Jurkat, Clone E6-1 (cell line): ENCODE data around the gene STX8.

Experiments used
- DNase-seq: peaks from one replicate; pipeline ENCODE4 v3.0.0-alpha.2; 2011; ENCODE audit warnings: low read depth, low spot score
- H3K4me3 ChIP-seq: 2 replicates; pipeline ENCODE4 v1.5.1; 2011; ENCODE audit warnings: mild to moderate bottlenecking, low read length, control low read depth, moderate library complexity

STX8 gene

GRCh38 chr17:9519583-9520272 is 55.9 kb downstream of the STX8 start:
- no peak overlapping the region for H3K4me3 ChIP-seq
- DNase-seq, result no peak

DNA sequence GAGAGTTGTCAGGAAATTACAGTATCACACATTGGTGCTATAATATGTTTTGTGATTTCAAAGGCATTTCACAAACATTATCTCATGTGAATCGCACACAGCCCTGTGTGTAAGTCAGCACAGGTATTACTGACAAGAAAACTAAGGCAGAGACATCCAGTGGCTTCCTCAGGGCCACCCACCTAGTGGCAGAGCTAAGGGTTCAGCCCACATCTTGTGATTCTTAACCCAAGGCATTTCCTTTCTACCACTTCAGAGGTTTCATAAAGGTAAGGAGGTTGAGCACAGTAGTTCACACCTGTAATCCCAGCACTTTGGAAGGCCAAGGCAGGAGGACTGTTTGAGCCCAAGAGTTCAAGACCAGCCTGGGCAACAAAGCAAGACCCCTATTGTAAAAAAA is 58.2 kb downstream of the STX8 start:
- H3K4me3 ChIP-seq, result no peak overlapping the region
- peak; percentile 60 for DNase-seq

- no peak for DNase-seq
- H3K4me3 ChIP-seq, result no peak overlapping the region
Measured at GRCh38 chr17:9513266-9513665, 62.4 kb downstream of the STX8 start.

DNA sequence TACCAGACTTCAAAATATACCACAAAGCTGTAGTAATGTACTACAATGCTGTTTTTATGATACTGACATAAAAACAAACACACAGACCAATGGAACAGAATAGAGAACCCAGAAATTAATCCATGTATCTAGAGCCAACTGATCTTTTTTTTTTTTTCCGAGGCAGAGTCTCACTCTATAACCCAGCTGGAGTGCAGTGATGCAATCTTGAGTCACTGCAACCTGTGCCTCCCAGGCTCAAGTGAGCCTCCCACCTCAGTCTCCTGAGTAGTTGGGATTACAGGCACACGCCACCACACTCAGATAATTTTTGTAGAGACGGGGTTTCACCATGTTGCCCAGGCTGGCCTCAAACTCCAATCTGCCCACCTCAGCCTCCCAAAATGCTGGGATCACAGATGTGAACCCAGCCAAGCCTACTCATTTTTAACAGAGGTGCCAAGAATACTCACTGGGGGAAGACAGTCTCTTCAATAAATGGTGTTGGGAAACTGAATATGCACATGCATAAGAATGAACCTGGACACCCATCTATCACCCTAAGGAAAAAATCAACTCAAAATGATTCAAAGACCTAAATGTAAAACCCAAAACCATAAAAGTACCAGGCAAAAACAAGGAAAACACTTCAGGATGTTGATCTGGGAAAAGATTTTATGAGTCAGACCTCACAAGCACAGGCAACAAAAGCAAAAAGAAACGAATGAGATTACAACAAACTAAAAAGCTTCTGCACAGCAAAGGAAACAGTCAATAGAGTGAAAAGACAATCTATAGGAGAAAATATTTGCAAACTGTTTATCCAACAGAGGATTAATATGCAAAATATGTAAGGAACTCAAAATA is 63.1 kb downstream of the STX8 start:
- no peak for DNase-seq
- H3K4me3 ChIP-seq, result no peak overlapping the region

DNA sequence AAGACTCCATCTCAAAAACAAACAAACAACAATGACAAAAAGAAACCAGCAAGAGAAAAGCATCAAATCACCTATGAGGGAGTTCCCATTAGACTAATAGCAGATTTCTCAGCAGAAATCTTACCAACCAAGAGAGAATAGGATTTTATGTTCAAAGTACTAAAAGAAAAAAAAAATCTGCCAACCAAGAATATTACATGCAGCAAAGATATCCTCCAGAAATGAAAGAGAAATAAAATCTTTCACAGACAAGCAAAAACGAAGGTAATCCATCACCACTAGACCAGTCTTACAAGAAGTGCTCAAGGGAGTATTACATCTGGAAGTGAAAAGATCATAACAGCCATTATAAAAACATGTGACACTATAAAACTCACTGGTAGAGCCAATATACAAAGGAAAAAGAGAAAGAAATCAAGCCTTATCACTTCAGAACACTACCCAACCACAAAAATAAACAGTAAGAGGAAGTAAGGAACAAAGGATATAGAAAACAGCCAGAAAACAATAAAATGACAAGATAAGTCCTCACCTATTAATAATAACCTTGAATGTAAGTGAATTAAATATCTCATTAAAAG is 66.3 kb downstream of the STX8 start:
- DNase-seq, result no peak
- H3K4me3 ChIP-seq, result no peak overlapping the region

DNA sequence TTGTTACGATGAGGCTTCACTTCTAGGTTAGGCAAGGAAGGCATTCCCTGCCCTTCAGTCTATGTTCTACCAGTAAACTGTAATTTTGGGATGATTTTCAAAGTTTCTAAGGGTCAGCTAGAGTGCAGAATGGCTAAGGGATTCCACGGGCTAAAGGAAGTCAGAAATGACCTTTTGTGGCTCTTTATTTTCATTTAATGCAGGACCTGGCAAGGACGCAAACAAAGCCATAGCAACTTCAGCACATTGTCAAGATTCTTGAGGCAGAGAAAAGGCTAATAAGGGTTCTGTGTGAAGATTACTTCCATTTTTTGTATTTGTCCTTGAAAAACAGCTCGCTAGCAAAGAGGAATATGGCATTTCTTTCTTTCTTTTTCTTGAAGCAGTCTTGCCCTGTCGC is 76.6 kb downstream of the STX8 start:
- no peak overlapping the region for H3K4me3 ChIP-seq
- DNase-seq, result no peak

- no peak for DNase-seq
- H3K4me3 ChIP-seq, result no peak overlapping the region
Measured at GRCh38 chr17:9498490-9498889, 77.1 kb downstream of the STX8 start.

GRCh38 chr17:9488556-9488955 is 87.1 kb downstream of the STX8 start:
- H3K4me3 ChIP-seq, result no peak overlapping the region

DNA sequence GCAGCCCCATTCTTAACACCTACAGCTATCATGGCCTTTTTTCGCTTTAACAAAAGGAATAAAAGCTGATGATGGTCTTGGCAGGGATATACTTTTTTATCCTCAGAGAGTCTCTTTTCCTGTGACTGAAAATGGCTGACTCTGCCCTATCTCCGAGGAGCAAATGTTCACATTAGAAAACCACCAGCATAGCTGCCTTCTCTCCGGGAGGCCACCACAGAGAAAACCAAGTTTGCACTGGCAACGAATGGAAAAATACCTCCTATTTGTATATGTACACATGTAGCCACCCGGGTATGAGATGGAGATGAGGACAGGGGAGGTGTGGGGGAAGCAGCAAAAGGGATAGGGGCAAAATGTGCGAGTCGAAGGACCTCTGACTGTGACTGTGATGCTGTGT is 88.2 kb downstream of the STX8 start:
- no peak overlapping the region for H3K4me3 ChIP-seq
- DNase-seq, result no peak

More at GRCh38 chr17:9488556-9488955, 87.1 kb downstream of the STX8 start:
- DNase-seq, result no peak

DNA sequence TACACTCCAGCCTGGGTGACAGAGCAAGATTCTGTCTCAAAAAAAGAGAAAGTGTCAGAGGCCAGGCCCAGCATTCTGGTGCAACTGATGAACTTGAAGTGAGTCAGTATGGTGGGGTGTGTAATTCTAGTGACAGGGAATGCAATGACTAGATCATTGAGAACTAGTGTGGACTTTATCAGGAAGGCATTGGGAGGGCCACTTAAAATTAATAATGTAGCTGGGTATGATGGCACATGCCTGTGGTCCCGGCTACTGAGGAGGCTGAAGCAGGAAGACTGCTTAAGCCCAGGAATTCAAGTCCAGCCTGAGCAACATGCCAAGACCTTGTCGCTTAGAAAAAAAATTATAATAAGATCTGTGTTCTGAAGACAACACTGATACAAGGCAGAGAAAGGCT is 90.8 kb downstream of the STX8 start:
- H3K4me3 ChIP-seq, result no peak overlapping the region

DNA sequence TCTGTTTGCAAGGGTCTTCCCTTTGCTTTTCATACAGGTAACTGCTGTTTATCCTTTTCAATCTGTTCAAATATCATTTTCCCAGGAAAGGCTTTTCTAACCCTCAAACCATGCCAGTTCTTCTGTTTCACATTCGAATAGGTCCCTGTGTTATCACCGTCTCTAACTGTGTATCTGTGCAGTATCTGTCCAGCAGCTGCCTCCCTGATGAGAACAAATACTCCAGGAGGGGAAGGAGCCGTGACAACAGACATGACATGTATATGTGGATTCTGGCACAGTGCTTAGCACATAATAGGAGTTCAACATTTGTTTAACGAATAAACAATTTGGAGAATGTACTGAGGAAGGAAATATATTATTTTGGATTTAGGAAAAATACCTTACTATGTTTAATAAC is 95.7 kb downstream of the STX8 start:
- H3K4me3 ChIP-seq, result no peak overlapping the region
- no peak for DNase-seq

More for the DNA sequence above, 90.8 kb downstream of the STX8 start:
- no peak for DNase-seq

GRCh38 chr17:9478889-9479288 is 96.7 kb downstream of the STX8 start:
- DNase-seq, result no peak
- no peak overlapping the region for H3K4me3 ChIP-seq

DNA sequence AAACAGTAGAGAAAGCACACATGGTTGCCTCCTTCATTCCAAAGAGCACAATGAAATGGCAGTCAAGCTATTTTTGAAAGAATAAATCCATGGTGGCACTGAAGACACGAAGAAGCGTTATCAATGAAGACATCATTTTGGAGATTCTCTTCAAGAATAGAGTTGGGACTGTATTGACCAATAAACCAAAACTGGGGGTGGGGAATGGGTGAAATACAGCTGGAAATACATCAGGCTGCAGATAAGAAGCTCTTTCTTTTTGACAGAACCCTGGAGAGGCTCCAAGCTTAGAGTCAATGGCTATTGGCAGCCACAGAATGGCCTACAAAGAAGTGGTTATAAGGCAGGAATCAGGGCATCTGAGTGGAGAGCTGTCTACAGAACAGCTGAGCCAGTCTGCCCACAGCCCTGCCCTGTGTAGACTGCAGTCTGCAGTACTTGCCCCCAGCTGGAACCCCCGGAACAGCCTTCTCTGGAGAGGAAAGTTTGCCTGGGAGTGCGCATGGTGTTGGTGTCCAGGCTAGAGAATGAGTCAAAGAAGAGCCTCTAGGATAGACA is 100.4 kb downstream of the STX8 start:
- H3K4me3 ChIP-seq, result no peak overlapping the region
- no peak for DNase-seq

DNA sequence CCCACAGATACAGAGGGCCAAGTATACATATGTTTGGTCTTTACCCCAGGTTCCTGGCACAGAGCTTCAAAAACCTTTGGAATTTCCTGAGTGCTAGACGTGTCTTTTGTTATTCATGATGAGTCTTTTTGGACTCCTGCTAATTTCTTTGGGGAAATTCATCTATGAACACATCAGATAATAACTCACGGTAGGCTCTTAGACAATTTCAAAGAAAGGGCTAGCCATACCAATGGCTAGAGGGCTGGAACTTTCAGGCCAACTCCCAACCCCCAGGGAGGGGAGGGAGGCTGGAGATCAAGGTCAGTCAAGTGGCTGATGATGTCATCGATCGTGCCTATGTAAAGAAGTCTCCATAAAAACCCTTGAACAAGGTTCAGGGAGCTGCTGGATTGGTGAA is 101.9 kb downstream of the STX8 start:
- H3K4me3 ChIP-seq, result no peak overlapping the region
- no peak for DNase-seq

DNA sequence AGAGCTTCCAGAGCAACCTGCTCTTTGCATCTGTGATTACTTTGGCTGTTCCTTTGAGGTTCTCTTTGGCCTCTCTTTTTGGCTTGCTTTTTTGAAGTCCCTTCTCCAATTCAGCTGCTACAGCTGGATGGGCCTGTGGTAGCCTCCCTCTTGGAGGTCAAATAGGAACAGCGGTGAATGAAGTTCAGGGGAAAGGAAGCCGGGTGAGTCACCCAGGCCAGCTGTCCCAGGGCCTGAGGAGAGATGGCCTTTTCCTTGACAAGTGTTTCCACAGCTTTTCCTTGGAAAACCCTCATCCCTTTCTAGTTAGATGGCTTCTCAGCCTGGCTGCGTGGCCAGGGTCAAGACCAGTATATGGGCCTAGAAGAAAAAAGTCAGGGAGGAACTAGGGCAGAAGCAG is 103.1 kb downstream of the STX8 start:
- DNase-seq, result no peak
- H3K4me3 ChIP-seq, result no peak overlapping the region

- H3K4me3 ChIP-seq, result no peak overlapping the region
- DNase-seq, result no peak
Measured at GRCh38 chr17:9472094-9472493, 103.5 kb downstream of the STX8 start.

DNA sequence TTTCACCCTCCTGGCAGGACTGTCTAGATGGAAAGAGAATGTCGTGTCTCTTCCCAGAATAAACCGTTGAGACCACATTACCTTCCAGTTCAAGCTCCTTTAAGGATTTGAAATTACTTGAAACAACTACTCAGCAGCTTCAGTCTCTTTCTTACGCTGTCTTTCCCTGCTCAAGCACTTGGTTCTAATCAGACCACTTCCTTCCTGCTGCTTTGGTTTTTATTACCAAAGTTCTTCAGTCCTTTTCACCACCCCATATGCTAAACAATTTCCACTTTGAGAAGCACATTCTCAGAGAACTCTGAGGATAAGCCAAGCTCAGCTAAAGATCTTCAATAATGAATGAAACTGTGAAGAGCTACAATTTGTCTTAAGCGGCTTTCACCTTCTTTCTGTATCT is 105.4 kb downstream of the STX8 start:
- H3K4me3 ChIP-seq, result no peak overlapping the region; the same call in 1 of the 2 replicates
- peak; percentile 91 for DNase-seq

- no peak for DNase-seq
- H3K4me3 ChIP-seq, result no peak overlapping the region
Measured at GRCh38 chr17:9468937-9469336, 106.7 kb downstream of the STX8 start.

DNA sequence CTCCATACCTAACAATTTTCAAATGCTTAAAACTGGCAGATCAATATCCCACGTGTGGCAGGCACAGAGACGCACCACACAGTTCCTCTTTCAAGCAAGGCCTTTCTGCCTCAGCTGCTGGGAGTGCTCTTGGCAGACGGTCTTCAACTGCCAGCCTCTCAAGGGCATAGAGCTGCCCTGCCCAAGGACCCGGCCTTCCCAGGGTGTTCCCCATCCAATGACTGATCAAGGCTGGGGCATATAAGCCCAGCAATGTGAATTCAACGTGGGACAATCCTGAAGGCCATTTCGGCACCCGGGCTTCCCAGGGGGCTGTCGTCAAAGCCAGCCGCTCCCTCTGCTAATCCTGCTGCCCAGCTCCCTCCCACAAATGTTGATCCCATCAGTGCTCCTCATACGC is 107.1 kb downstream of the STX8 start:
- H3K4me3 ChIP-seq, result no peak overlapping the region
- no peak for DNase-seq

GRCh38 chr17:9467518-9467917 is 108.1 kb downstream of the STX8 start:
- no peak for DNase-seq

More at GRCh38 chr17:9467518-9467917, 108.1 kb downstream of the STX8 start:
- H3K4me3 ChIP-seq, result no peak overlapping the region
